ENCODE measurements around the gene SNAI1. TPM values are rescaled to one million over a fixed set of nuclear protein-coding genes. Genes with fewer than 3 reads are reported as not detected.

The SNAI1 gene
- total and polyA plus RNA-seq, 2 donors (not counting 3 experiments of a cell fraction or from before 2014, with no cell fraction given) = 10.8 to 13.4 TPM

DNA sequence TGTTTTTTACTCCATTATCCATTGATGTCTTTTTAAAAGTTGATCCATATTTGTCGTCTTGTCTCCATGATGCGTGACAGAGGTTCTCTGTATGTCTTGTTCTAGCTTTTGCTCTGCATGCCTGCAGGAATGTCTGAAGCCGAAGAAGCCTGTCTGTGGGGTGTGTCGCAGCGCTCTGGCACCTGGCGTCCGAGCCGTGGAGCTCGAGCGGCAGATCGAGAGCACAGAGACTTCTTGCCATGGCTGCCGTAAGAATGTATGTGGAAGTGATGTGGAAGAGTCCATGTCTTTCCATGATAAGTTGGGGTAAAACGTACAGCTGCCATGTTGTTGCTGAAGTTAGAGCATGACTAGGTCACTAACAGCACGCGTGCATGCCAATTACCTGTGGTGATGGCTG, 41.3 kb upstream of the SNAI1 start:
- intact Hi-C loops (cut with micrococcal nuclease) = no loop called here
- CTCF ChIA-PET = interaction anchor here (1.1 to 1.7 kb wide), 3 partner anchors 9 to 130 kb away, joined by 3 to 7 read pairs (median 4); no protein-coding TSS in a partner anchor
- POLR2A ChIA-PET = no interaction called here
- FAIRE-seq = no peak
- Histone ChIP-seq H4K20me1 (replicated peaks; ENCODE audit: control insufficient read depth, extremely low read depth, insufficient read depth, low read length) (no peaks in the 10 kb centered on the region), H3K4me2 (ENCODE audit: insufficient read depth, low read length) (no peak overlapping the region), H3K79me2 (ENCODE audit: control insufficient read depth, insufficient read depth, low read length) (peaks cover 63% of the 10 kb centered on the region), H3K27ac (ENCODE audit: insufficient read depth, low read depth, low read length) (no peak overlapping the region), H3K4me1 (ENCODE audit: control insufficient read depth, extremely low read depth, insufficient read depth, low read length) (peaks cover 20% of the 10 kb centered on the region), H3K4me3 (replicated peaks in 1 of 3; ENCODE audit: insufficient read depth in 1 of 3, low read depth in 1 of 3, low read length in 3 of 3) (no peak overlapping the region), H2AFZ (ENCODE audit: low read depth, low read length) (no peak overlapping the region), H3K9me3 (replicated peaks; ENCODE audit: control insufficient read depth, insufficient read depth, low read length) (no peaks in the 10 kb centered on the region), H3K9ac (replicated peaks; ENCODE audit: extremely low read depth, insufficient read depth, low read length) (no peak overlapping the region), H3K9me1 (replicated peaks; ENCODE audit: control insufficient read depth, extremely low read depth, insufficient read depth, low read length) (no peaks in the 10 kb centered on the region), H3K36me3 (ENCODE audit: control insufficient read depth in 2 of 2, extremely low read depth in 1 of 2, insufficient read depth in 2 of 2, low read length in 2 of 2) (peaks cover 7 to 18% of the 10 kb centered on the region in 2 experiments), H3K27me3 (ENCODE audit: control insufficient read depth in 2 of 2, insufficient read depth in 2 of 2, low read length in 2 of 2) (no peaks in the 10 kb centered on the region)
- no peak for DNase-seq (ENCODE audit: low read depth, low spot score)
- no TSS peak for BruUV-seq (replicated peaks)
- TF ChIP-seq, protein P1, sequence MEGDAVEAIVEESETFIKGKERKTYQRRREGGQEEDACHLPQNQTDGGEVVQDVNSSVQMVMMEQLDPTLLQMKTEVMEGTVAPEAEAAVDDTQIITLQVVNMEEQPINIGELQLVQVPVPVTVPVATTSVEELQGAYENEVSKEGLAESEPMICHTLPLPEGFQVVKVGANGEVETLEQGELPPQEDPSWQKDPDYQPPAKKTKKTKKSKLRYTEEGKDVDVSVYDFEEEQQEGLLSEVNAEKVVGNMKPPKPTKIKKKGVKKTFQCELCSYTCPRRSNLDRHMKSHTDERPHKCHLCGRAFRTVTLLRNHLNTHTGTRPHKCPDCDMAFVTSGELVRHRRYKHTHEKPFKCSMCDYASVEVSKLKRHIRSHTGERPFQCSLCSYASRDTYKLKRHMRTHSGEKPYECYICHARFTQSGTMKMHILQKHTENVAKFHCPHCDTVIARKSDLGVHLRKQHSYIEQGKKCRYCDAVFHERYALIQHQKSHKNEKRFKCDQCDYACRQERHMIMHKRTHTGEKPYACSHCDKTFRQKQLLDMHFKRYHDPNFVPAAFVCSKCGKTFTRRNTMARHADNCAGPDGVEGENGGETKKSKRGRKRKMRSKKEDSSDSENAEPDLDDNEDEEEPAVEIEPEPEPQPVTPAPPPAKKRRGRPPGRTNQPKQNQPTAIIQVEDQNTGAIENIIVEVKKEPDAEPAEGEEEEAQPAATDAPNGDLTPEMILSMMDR (IDR thresholded peaks at IDR 0.05; ENCODE audit: extremely low read depth in 1 of 2, insufficient read depth in 1 of 2, low read depth in 1 of 2, low read length in 2 of 2) = no peak
- TF ChIP-seq JUN (IDR thresholded peaks at IDR 0.05; ENCODE audit: borderline replicate concordance, insufficient read depth, insufficient read length, low read depth) (no peak), GATA2 (IDR thresholded peaks at IDR 0.05; ENCODE audit: insufficient read depth, insufficient read length, low read depth, low read length) (no peak), MYC (IDR thresholded peaks at IDR 0.05; ENCODE audit: low read depth, low read length) (no peak), POLR2A (IDR thresholded peaks at IDR 0.05; ENCODE audit: low read depth, low read length) (no peak), FOS (IDR thresholded peaks at IDR 0.05; ENCODE audit: borderline replicate concordance, insufficient read depth, low read length) (no peak), POLR2AphosphoS5 (IDR thresholded peaks at IDR 0.05; ENCODE audit: insufficient read depth, low read depth, low read length) (no peak), EZH2 (IDR thresholded peaks at IDR 0.05; ENCODE audit: borderline replicate concordance, low read depth, low read length, severe bottlenecking) (no peak)
- TF ChIP-seq, protein P2, sequence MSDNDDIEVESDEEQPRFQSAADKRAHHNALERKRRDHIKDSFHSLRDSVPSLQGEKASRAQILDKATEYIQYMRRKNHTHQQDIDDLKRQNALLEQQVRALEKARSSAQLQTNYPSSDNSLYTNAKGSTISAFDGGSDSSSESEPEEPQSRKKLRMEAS (IDR thresholded peaks at IDR 0.05; ENCODE audit: insufficient read depth, insufficient read length) = no peak
- dilution Hi-C loops (cut with MboI; ENCODE audit: extremely low pct_ligation_motif_present, low sequenced_read_pairs) = no loop called here
